TTC549 (cell line): Measurements from ENCODE around the gene PPARA.
"Not testable (repeated sequence)": the region's sequence is repeated elsewhere in the genome, so short reads cannot be mapped to it uniquely, and the experiment has no call there.

Source experiments
- FAIRE-seq: peaks from 2 replicates; lab custom pipeline; 2012; peaks lifted over from hg19 to GRCh38; lab: Jason Lieb, UNC

The PPARA gene

GRCh38 chr22:46176508-46177003 is 26.2 kb downstream of the PPARA start:
- FAIRE-seq: no peak

- no peak for FAIRE-seq
These were observed 28.6 kb downstream of the PPARA start for GRCh38 chr22:46178755-46179505.

- no peak for FAIRE-seq
These were observed 29.4 kb downstream of the PPARA start for GRCh38 chr22:46179748-46180147.

GRCh38 chr22:46180370-46181137 is 30.2 kb downstream of the PPARA start:
- FAIRE-seq: no peak

- FAIRE-seq: no peak
These were observed 33.4 kb downstream of the PPARA start for GRCh38 chr22:46183733-46184132.

GRCh38 chr22:46185283-46185682 is 35.0 kb downstream of the PPARA start:
- no peak for FAIRE-seq

- no peak for FAIRE-seq
These were observed 37.5 kb downstream of the PPARA start for GRCh38 chr22:46187862-46188261.

GRCh38 chr22:46192210-46192993 is 42.1 kb downstream of the PPARA start:
- FAIRE-seq: no peak

- no peak for FAIRE-seq
These were observed 43.6 kb downstream of the PPARA start for GRCh38 chr22:46193898-46194310.

- FAIRE-seq: no peak
These were observed 45.3 kb downstream of the PPARA start for GRCh38 chr22:46195487-46196165.

GRCh38 chr22:46196278-46196677 is 46.0 kb downstream of the PPARA start:
- no peak for FAIRE-seq

- no peak for FAIRE-seq
These were observed 47.9 kb downstream of the PPARA start for GRCh38 chr22:46198274-46198673.

- not testable (repeated sequence) for FAIRE-seq
These were observed 48.5 kb downstream of the PPARA start for GRCh38 chr22:46198806-46199205.

- FAIRE-seq: no peak
These were observed 50.9 kb downstream of the PPARA start for GRCh38 chr22:46201059-46201757.

GRCh38 chr22:46202897-46203600 is 52.7 kb downstream of the PPARA start:
- FAIRE-seq: no peak

- FAIRE-seq: no peak
These were observed 53.3 kb downstream of the PPARA start for GRCh38 chr22:46203601-46203980.

GRCh38 chr22:46209262-46209661 is 58.9 kb downstream of the PPARA start:
- no peak for FAIRE-seq

GRCh38 chr22:46212195-46212594 is 61.9 kb downstream of the PPARA start:
- no peak for FAIRE-seq

GRCh38 chr22:46213052-46213451 is 62.7 kb downstream of the PPARA start:
- no peak for FAIRE-seq

- FAIRE-seq: no peak
These were observed 63.8 kb downstream of the PPARA start for GRCh38 chr22:46214149-46214548.

- FAIRE-seq: no peak
These were observed 64.3 kb downstream of the PPARA start for GRCh38 chr22:46214616-46215015.
